HG02981 (cell line): Measurements from ENCODE around the gene MTCH2.
"Not testable (repeated sequence)": the region's sequence is repeated elsewhere in the genome, so short reads cannot be mapped to it uniquely, and the experiment has no call there.

ENCODE experiments used
- ATAC-seq: cut with Tn5 transposase; IDR thresholded peaks from one replicate; pipeline ENCODE4 v1.9.1; 2021; ENCODE audit warnings: mild to moderate bottlenecking, moderate library complexity; ENCODE audit not compliant: unreplicated experiment

MTCH2 gene

GRCh38 chr11:47642099-47642855, at the start of gene MTCH2:
MTCH2 (minus strand) TSS chr11:47642559; CDS start chr11:47642465, 94 bp downstream.
- ATAC-seq: peak; percentile 85

- ATAC-seq: no peak
Observed at GRCh38 chr11:47691979-47692378, 49.6 kb upstream of the MTCH2 start.

- no peak for ATAC-seq
Observed at GRCh38 chr11:47689480-47689879, 47.1 kb upstream of the MTCH2 start.

- ATAC-seq: no peak
Observed at GRCh38 chr11:47688991-47689390, 46.6 kb upstream of the MTCH2 start.

GRCh38 chr11:47688111-47688510, 45.8 kb upstream of the MTCH2 start:
- no peak for ATAC-seq

GRCh38 chr11:47686704-47687103, 44.3 kb upstream of the MTCH2 start:
- ATAC-seq: not testable (repeated sequence)

- ATAC-seq: no peak
Observed at GRCh38 chr11:47686151-47686550, 43.8 kb upstream of the MTCH2 start.

GRCh38 chr11:47675851-47676250, 33.5 kb upstream of the MTCH2 start:
- ATAC-seq: no peak

GRCh38 chr11:47672283-47672730, 29.9 kb upstream of the MTCH2 start:
- no peak for ATAC-seq

GRCh38 chr11:47669856-47670255, 27.5 kb upstream of the MTCH2 start:
- ATAC-seq: no peak

- ATAC-seq: no peak
Observed at GRCh38 chr11:47668665-47669064, 26.3 kb upstream of the MTCH2 start.

GRCh38 chr11:47667555-47667954, 25.2 kb upstream of the MTCH2 start:
- no peak for ATAC-seq

GRCh38 chr11:47667135-47667534, 24.8 kb upstream of the MTCH2 start:
- ATAC-seq: no peak

GRCh38 chr11:47664936-47665335, 22.6 kb upstream of the MTCH2 start:
- not testable (repeated sequence) for ATAC-seq

GRCh38 chr11:47661245-47661644, 18.9 kb upstream of the MTCH2 start:
- no peak for ATAC-seq

- no peak for ATAC-seq
Observed at GRCh38 chr11:47659276-47659675, 16.9 kb upstream of the MTCH2 start.

GRCh38 chr11:47656260-47656885, 14.0 kb upstream of the MTCH2 start:
- ATAC-seq: no peak

- ATAC-seq: no peak
Observed at GRCh38 chr11:47651818-47652469, 9.6 kb upstream of the MTCH2 start.

GRCh38 chr11:47649276-47649675, 6.9 kb upstream of the MTCH2 start:
- ATAC-seq: no peak

GRCh38 chr11:47646019-47646418, 3.7 kb upstream of the MTCH2 start:
- no peak for ATAC-seq

GRCh38 chr11:47645500-47645899, 3.1 kb upstream of the MTCH2 start:
- no peak for ATAC-seq

GRCh38 chr11:47641600-47642098, 710 bp downstream of the MTCH2 start:
- no peak for ATAC-seq
